Skin epidermis (tissue), 12 donors: ENCODE data around the gene DNM3.

Experiments
- H3K27ac ChIP-seq, 21 experiments: fragments of 200-600 bp; sonication (generic) in 11 of 21; one replicate each; pipeline ENCODE4 v1.5.0; 2020; ENCODE audit warnings: mild to moderate bottlenecking in 3 of 21, inconsistent platforms in 2 of 21, moderate library complexity in 2 of 21
- H3K4me3 ChIP-seq, 7 experiments: fragments of 200-600 bp; sonication (generic) in 2 of 7; one replicate each; pipeline ENCODE4 v1.5.0; 2020; ENCODE audit warnings: inconsistent platforms in 2 of 7, mild to moderate bottlenecking in 2 of 7, moderate library complexity in 1 of 7

The DNM3 gene

DNA sequence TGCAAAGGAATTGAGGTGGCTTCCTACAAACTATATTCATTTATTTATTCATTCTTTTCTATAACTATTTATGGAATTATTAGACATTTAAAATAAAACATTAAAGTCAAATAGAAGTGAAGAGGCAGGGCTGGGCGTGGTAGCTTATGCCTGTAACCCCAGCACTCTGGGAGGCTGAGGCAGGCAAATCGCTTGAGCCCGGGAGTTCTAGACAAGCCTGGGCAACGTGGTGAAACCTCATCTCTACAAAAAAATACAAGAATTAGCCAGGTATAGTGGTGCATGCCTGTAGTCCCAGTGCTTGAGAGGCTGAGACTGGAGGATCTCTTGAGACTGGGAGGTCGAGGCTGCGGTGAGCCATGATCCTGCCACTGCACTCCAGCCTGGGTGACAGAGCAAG is 23.8 kb downstream of the DNM3 start:
- no peak overlapping the region for H3K27ac ChIP-seq
- H3K4me3 ChIP-seq = no peak overlapping the region

DNA sequence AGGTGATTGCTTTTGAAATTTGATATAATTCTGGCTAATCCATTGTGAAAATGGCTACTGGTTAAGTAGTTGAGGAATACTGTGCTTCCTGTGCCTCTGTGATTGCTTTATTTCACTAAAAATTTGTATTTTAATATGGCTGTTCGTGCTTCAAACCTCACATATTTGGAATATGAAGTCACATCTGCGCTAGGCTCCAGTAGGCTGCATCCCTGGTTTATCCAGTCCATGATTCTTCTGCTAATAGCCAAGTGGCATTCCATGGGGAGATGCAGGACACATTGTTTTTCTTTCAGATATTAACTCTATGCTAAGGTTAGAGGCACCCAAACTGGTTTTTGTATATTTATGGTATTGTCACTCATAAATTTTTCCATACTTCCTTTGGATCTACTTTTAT is 25.9 kb downstream of the DNM3 start:
- H3K4me3 ChIP-seq = no peak overlapping the region

DNA sequence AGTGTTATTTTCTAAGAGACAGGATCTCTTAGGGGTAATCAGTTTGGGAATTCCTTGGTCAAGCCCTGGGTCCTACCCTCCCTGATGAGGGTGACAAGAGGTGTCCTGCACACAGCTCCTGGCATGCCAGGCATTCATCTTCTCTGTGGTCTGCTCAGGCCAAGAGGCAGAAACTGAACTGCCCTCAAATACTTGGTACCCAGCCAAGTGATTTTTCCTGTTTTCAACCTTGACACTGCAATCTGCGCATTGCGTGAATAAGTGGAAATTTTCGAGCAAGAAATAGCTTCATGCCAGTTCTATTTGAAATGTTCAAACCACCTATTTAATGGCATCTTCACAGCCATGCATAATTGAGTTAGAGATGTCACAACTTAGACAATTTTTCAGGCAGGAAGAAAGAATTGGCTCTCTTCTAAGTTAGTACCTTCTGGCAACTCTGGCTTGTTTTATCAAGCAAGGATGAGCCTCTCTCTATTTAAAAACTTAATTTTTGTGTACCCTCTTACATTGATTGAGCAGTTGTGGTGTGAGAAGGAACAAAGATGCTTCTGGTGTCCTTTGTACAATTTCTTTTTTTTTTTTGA is 27.0 kb downstream of the DNM3 start:
- no peak overlapping the region for H3K4me3 ChIP-seq
- H3K27ac ChIP-seq = peak overlapping the region in 1 of 21 experiments; percentile 20

More for the DNA sequence above, 25.9 kb downstream of the DNM3 start:
- no peak overlapping the region for H3K27ac ChIP-seq

DNA sequence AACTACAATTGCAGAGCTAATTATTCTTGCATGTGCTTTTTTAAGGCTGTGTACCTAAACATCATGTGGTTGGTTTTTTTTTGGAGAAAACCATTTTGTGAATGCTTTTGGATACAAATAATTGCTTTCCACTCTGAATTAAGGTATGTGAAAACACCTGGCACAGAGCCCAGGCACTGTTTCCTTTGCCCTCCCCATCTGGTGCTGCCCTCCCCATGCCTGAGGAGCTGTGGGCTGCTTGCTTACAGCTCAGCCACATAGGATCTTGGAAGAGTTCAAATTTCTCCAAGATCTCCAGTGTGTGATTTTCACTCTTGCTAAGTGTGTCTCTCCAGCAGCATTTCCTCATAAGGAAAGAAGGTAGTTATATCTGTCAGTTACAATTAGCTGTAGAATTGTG is 27.8 kb downstream of the DNM3 start:
- no peak overlapping the region for H3K27ac ChIP-seq
- H3K4me3 ChIP-seq = no peak overlapping the region

DNA sequence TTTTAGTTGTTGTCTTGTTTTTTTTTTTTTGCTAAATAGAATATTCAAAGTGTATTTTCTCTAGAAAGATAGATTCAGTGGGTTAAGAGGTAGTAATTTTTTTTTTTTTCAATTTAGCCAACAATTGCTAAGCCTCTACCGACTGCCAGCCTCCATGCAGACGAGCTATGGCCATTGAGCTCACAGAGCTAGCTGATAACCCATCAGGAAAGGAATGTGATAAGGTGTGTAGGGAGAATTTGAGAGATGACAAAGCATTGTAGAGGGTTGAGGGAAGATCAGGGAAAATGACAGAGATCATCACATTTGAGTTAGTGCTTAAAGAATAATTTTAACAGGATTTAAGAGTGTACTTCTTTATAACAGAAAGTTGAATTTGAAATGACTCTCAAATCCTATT is 30.6 kb downstream of the DNM3 start:
- Histone ChIP-seq H3K4me3 (no peak overlapping the region), H3K27ac (no peak overlapping the region)

DNA sequence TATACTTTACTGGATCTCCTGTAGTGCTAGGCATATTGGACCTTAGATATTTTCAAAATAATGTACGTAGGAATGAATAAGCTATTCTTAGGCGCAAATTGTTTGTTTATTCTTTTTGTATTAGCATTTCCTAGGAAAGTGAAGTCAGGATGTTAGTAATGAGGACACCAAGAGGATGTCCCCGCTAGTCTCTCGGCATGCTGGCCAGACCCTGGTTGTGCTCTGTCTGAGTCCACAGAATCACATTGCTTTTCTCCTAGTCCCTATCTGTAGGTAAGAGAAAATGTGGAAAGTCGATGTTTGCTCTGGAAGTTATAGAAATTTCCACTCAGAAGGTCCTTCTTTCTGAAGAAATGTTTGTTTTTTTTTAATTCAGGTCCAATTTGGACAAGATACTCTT is 31.1 kb downstream of the DNM3 start:
- H3K4me3 ChIP-seq = no peak overlapping the region
- no peak overlapping the region for H3K27ac ChIP-seq

DNA sequence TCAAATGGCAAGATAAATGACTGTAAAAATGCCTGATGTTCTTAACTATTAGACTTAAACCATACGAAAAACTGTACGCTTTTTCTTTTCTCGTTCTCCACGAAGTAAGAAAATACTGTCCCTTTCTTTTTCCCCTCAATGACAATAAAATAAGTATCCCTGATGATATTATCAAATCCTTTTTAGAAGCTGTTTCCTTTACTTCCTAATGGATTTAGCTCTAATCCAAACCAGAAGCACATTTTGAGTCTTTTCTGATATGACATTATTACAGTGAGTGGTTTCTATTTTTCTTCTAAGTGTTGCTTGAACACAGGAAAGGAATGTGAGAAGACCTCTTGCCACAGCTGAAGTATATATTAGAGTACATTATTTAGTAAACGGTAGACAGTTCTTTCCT is 32.4 kb downstream of the DNM3 start:
- H3K4me3 ChIP-seq = no peak overlapping the region
- H3K27ac ChIP-seq = no peak overlapping the region

DNA sequence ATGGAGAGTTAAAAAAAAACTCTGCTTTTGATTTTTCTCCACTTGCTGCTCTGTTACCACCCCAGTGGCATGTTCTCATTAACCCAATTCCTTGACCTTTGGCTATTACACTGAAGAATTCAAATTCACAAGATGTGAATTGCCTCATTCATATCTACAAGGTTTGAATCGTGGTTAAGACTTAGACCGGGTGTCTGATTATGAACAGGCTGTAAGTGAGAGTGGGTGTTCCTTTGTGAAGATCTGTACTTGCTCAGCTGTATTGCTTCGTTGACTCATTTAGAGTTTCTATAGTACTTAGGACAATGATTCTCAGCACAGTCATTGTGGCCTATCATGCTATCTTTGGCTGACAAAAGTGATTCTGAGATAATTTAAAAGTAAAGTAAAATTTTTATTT is 36.4 kb downstream of the DNM3 start:
- no peak overlapping the region for H3K27ac ChIP-seq

DNA sequence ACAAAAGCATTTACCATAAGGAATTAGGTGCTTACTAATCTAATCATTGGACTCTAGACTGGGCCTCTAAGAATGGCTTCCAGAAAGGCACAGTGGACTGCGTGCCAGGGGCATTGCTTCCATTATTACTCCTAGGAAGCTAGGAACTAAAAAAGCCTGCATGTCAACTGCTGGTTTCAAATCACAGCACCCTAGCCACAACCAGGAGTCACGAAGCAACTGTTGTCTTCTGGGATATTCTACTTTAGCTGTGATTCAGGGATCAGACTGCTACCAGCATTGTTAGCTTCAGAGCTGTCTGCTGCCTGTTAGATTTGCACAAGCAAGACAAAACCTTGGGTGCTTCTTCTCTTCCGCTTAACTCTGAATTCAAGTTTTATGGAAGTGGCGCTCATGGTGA is 38.3 kb downstream of the DNM3 start:
- Histone ChIP-seq H3K27ac (no peak overlapping the region), H3K4me3 (no peak overlapping the region)

More for the DNA sequence above, 36.4 kb downstream of the DNM3 start:
- no peak overlapping the region for H3K4me3 ChIP-seq

DNA sequence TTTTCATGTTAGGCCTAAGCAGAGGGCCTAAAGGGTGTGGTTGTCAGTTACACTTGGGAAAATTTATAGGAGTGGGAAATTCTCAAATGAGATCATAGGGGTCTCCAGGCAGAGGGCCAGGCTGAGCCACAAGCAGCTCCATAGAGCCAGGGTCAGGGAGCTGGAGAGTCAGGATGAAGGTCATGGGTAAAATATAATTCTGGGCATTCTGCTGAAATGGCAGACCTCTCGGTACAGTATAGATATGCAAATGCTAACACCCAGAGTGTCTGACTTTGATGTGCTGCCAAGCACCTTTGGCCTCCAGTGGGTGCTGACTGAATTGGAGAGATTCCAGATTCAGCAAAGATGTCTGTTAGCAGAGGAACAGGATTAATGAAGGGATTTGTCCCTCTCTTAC is 40.1 kb downstream of the DNM3 start:
- H3K4me3 ChIP-seq = no peak overlapping the region
- H3K27ac ChIP-seq = no peak overlapping the region

DNA sequence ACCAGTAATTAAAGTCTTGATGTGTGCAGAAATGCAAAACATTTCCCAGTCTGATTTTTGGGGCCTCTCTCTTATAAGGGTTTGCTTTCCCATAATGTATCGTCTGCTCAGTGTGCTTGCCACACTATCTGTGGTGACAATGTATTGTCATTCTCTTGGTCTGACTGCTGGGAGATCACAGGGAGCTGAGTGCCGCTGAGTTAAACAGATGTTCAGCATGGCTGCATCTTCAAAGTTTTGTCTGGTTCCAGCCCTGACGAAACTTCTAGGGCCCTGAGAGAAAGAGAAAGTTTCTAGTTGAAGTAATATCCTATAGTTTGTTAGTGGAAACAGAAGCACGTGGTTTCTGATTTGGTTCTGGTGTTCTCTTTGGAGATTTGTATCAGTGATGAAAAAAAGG is 42.6 kb downstream of the DNM3 start:
- H3K4me3 ChIP-seq = no peak overlapping the region
- no peak overlapping the region for H3K27ac ChIP-seq

DNA sequence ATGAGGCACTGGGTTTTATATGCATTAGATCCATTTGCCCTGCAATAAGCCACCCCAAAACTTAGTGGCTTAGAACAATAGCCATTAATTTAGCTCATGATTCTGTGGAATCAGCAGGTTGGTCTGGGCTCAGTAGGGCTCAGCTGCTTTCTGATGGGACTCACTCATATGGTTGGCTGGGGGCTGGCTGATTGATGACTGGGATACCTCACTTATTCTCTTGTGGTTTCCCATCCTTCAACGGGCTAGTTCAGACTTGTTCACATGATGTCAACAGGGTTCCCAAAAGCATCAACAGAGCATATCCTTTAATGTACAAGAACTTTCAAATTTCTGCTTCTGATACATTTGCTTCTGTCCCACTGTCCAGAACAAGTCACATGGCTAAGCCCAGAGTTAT is 43.2 kb downstream of the DNM3 start:
- Histone ChIP-seq H3K27ac (no peak overlapping the region), H3K4me3 (no peak overlapping the region)

DNA sequence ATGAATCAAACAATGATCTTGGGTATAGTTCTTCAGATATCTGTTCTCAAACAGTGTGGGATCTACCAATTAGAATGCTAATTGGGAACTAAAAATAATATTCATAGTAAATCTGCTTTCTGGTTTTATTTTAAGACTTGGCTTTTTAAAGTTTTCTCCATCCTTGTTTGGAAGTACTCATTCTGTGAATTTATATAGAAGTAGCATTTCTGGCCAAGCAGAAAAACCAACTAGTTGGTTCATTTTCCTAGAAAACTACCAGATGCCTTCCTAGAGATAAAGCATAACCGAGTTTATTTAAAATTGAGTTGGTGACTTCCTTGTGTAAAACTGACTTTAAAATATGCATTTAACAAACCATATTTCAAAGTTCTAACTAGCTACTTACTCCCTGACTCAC is 48.8 kb downstream of the DNM3 start:
- Histone ChIP-seq H3K4me3 (no peak overlapping the region), H3K27ac (no peak overlapping the region)

DNA sequence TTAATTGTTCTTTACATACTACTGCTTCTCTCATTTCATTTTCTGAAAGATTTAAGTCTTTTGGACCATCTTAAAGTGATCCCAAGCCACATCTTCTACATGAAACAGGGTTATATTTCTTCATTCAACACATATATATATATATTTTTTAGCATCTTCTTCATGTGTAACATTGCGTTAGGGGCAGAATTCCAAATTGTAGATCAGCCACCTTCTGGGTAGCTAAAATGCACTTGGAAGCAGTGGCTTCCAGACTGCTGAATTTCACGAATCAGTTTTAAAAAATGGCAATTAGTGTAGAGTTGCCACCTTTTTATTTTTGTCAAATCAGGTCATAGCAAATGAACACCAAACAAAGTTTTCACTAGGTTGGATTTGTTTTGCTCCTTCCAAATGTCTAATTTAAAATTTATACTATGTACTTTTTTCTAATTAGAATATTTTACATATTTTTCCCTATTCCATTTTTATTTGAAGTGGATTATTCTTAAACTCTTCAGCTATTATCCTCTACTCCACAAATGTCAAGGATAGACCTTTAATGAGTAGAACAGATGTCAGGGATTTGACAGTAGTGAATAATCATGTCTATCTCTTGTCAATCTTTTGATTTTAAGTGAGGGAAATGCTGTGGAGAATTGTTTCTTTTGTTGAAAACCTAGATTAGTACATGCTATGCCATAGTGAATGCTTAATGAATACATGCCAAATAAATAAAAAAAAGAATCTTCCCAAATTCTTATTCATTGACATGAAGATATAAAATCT is 55.8 kb downstream of the DNM3 start:
- Histone ChIP-seq H3K27ac (no peak overlapping the region), H3K4me3 (no peak overlapping the region)

DNA sequence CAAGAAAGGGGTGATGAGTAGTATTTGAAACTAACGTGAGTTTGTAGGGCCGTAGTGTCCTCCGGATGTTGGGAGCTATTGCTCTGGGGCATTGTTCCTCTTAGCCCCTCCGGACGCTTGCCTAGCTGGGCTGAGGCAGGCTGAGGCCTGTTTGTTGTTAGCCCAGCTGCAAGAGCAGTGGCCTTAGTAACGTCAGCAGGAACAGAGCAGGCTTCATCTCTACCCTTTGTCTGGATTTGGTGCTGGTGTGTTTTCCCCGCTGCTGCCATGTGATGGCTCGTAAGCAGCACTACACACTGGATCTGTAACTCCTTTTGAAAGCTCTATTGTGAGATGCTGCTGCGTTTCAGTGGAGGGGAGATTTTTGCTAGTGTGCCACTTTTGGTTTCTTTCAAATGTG is 57.6 kb downstream of the DNM3 start:
- Histone ChIP-seq H3K4me3 (no peak overlapping the region), H3K27ac (no peak overlapping the region)

DNA sequence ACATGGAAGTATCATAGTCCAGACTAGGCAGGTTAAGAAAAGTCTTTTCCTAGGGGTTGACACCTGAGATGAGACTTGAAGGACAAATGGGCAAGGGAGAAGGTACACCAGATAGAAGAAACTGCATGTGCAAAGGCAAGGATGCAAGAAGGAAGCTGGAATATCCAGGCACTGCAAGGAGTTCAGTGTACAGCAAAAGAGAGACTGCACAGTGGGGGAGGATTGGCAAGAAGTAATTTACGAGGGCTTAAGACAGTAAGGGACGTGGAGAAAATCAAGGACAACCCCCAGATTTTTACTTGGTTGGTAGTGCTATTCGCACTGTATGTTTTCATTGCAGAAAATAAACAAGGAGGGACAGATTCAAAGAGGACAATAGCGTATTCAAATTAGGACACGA is 58.5 kb downstream of the DNM3 start:
- Histone ChIP-seq H3K4me3 (no peak overlapping the region), H3K27ac (no peak overlapping the region)

DNA sequence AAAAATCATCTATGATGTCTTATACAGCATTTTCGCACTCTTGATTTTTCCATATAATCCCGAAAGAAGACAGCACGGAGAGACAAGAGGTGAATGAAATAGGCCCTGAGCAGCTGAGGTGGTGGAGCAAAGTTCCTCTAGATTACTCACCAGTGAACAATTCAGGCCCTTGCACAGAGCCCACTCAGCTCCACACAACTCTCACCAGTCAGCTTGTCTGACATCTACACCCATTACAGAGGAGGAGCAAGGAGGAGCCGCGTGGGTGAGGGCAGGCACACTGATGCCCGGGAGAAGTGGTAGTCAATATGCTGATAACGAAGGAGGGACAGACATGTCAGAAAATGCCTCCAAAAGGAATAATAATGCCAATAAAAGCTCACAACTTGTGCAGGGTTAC is 59.9 kb downstream of the DNM3 start:
- Histone ChIP-seq H3K27ac (no peak overlapping the region), H3K4me3 (no peak overlapping the region)

DNA sequence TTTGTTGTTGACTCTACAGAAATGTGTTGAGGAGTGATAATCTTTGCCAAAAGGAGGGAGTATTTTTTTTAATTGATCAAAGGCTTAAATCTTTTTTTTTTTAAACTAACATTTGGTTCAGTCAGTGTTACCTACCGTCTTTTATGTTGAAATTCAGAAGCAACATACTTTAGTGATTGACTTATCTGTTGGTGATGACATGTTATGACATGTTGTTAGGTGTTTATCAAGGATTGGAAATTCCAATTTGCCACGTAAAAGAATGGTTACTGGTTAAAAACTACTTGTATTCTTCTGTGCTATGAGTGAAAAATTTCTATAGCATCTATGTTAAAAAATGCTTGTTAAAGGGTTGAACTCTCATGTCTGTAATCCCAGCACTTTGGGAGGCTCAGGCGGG is 61.2 kb downstream of the DNM3 start:
- peak overlapping the region in 1 of 21 experiments; percentile 11 for H3K27ac ChIP-seq
- no peak overlapping the region for H3K4me3 ChIP-seq

DNA sequence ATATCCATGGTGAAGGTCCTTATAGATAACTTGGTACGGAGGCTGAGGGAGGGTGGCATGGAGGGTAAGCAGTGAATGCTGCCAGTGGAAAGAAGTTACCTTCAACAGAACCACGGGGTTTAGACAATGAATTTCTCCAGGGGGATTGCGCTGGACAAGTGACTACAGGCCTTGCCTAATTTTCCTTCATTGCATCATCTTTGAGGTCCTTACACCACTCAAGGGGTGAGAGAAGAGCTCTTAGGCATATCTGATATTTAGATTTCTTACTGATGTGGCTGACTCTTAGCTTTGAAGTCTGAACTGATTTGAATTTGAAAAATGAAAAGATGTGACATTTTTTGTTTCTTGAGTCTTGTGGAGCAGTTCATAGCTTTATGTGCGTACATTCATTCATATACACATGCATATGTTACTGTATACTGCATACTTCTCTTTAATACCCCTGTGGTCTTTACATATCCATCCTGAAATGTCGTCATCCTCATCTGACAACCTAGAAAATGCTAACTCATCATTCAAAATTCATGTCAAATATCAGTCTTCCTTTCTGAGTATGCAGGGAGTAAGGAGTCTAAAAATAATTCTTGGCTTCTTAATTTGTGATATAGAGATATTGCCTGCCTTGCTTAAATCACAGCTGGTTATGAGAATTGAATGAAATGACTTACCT is 63.6 kb downstream of the DNM3 start:
- H3K27ac ChIP-seq = no peak overlapping the region
- H3K4me3 ChIP-seq = no peak overlapping the region

DNA sequence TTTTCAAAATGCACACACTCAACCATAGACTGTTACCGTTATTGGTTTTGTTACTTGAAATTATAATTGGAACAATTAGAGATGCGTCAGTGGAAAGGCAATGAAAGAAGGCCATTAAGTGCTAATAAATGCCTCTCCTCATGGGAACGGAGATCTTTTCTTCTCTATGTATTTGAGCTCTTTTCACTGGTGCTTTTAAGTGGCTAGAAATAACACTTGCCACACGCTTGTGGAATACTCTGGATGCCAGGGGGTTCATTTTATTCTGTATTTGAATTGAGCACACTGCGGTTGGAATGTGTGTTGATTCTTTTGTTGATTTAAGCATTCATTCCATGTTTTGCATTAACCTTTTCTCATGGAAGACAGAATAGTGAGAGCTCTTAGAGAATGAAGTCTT is 68.4 kb downstream of the DNM3 start:
- Histone ChIP-seq H3K4me3 (no peak overlapping the region), H3K27ac (no peak overlapping the region)

DNA sequence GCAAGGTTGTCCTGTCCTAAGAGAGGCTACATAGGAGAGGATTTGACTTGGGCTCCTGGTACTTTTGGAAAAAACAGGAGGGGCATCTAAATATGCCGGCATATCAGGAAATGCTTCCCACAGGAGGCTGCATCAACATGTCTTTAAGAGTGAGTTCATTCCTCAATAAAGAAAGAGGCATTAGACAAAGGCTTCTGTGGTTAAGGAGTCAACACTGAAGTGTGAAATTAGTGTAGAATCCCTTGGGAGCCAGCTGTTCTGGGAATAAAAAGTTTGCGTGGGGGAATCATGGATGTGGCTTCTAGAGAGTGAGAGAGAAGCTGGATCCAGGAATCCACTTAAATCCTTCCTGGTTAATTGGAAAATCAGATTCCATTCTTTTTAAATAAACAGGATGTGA is 69.5 kb downstream of the DNM3 start:
- H3K27ac ChIP-seq = no peak overlapping the region
- H3K4me3 ChIP-seq = no peak overlapping the region
